Dedifferentiated amniotic fluid mesenchymal stem cell (primary cell): ENCODE measurements around the gene GNAO1.

Experiments
- DNase-seq: peaks from one replicate; pipeline ENCODE4 v3.0.0-alpha.2; 2016; ENCODE audit errors: extremely low spot score

GNAO1 gene

DNA sequence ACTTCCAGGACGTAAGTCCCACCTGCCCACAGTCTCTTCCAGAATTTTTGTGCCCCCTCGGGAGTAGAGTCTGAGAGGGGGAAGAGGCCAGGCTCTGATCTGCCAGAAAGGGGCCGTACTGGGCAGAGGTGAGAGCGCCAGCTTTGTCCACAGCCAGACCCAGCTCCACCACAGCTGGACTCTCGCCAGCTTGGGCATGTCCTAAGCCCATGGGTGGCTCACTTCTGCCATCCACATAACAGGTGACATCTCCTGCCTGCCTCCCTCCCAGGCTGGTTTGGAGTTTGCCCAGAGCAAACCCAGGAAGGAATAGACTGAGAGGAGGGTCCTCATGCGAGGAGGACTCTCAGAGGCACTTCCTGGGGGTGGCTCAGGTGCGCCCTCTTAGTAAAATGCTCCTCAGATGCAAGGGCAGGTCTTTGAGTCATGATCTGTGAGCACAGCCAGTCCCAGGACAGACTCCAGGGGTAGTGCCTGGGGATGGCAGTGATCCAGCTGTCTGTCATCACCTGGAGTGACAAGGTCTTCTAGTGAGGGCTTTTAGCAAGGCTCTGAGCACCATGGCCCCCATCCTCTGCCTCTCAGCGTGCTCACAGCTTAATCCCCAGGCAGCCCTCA, 144.9 kb downstream of the GNAO1 start:
- no peak for DNase-seq

DNA sequence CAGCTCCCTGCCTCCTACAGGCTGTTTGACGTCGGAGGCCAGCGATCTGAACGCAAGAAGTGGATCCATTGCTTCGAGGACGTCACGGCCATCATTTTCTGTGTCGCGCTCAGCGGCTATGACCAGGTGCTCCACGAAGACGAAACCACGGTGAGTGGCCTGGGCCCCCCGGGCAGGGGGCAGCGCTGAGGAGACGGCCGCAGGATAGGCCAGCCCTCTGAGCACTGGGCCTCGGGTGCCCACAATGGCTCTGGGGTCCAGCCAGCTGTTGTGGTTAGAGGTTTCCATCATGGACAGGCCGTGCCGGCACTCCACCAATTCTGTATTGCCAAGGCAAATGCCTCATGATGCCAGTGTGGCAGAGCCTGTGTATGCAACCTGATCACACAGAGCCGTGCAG, 145.4 kb downstream of the GNAO1 start:
- no peak for DNase-seq

DNA sequence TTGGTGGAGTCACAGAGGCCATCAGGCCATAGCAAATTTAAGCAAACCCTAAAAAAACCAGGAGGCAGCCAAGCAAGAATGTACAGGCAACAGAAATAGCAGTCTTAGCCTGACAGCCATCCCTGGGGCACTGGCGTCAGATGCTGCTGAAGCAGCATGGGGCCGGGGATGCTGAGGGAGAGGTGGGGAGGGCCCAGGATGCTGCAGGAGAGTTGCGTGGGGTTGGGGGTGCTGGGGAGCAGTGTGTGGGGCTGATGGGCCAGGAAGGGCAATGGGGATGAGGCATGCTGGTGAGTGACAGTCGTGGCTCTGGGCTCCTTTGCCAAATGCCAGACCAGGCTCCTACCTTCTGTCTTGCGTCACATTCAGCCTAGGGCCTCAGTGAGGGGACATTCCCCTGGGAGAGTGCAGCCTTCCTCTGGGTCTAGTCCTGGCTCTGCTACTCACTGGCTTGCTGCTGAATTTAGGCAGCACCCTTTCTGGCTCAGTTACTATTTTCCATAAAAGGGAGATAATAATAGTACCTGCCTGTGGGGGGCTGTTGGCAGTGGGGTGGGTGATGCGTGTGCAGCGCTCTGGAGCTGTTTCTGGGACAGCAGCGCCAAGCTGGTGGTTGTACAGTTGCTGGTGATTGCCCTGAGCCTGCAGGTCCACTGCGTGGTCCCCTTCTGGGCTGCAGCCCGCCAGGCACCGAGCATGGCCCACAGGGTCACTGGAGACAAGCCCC, 146.0 kb downstream of the GNAO1 start:
- DNase-seq = no peak

DNA sequence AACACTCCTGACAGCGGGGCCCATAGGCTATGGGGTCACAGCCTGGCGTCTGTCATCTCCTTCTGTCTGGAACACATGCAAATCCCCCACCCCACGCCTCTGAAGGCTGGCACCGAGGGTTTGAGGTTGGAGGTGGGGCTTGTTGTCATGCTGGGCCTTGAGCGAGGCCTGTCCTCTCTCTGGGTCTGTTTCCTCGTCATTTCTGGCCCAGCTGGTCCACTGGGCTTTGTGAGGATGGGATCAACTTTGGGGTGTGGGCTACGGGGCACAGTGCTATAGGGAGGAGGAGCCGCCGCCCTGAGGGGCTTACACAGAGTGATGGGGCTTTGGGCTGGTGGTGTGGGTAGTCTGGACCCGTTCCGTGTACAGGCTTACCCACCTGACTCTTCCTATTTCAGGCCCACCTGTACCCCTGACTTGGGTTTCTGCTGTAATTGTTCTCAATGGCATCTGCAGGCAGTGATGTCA, 146.6 kb downstream of the GNAO1 start:
- no peak for DNase-seq

DNA sequence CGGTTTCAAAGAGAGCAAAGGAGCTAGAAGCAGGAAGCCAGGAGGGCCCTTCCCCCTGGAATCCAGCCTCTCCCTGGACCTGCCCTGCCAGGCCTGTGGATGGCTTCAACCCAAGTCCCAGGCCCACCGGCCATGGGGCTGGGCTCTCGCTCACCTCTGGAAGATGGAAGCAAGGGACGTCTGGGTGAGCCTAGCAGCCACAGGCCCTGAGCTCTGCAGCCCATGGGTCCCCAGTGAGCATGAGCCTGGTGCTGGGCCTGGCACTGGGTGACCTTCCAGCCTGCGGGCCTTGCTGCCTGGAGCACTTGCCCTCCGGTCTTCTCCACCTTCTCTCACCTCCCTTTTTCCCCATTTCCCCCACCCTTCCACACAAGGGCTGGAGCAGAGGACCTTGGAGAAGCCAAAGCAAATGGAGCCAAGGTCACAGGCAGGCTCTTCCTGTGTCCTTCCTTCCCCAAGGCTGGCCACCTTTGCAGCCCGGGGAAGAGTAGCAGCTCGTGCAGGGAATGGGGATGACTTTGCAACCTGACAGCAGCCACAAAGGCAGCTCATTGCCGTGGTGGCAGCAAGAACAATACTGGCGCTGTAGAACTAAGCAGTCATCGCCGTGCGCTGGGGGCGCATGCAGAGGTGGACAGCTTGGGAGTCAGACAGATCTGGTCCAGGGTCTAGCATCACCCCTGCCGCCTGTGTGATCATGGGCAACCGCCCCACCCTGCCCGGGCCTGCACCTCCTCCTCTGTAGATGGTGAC, 147.5 kb downstream of the GNAO1 start:
- no peak for DNase-seq

DNA sequence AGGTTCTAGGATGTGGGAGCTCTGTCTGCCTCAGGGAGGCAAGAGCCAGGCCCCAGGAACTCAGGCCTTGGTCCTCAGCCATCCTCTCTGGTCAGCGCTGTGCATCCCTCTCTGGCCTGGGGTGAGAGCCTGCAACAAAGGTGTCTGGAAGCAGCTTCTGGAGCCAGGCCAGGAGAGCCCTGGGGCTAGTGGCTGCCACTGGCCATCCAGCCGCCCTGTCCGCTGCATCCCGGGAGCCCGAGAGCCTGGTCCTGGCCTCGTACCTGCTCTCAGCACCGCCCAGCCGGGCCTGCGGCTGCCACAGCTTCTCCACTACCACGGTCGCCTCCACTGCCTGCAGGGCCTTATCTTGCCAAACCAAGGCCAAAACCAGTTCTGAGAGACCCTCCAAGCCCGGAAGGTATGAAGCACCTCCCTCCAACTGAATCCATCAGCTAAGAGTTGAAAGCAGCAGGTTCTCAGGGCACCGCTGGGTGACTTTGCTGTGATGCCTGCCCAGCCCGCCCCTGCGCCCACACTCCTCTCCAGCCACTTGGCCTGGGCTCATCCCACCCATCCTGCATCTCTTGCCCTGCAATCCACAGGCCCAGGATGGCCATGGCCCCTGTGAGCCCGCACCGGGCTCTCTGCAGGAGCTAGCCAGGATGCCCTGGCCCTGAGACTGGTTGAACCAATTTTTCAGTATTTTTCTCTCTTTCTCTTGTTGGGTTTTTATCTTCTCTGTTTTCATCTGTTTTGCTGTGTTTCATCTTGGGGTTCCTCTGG, 148.3 kb downstream of the GNAO1 start:
- no peak for DNase-seq

DNA sequence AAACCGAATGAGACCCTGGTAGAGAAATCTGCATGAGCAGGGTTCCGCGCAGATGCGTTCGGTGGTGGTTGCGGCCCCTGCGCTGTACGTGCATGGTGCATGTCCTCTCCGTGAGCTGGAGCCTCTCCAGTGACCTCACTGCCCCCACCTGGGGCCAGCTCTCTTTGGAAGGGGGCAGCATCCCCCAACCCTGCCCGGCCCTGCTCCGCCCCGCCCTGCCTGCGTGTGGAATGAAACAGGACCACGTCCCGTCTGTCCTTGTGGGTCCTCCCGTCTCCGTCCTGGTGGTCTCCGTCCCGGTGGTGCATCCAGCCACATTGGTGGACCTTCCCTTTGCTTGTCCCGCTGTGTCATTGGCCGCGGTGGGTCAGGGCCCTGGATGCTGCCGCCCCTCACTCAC, 149.1 kb downstream of the GNAO1 start:
- no peak for DNase-seq

DNA sequence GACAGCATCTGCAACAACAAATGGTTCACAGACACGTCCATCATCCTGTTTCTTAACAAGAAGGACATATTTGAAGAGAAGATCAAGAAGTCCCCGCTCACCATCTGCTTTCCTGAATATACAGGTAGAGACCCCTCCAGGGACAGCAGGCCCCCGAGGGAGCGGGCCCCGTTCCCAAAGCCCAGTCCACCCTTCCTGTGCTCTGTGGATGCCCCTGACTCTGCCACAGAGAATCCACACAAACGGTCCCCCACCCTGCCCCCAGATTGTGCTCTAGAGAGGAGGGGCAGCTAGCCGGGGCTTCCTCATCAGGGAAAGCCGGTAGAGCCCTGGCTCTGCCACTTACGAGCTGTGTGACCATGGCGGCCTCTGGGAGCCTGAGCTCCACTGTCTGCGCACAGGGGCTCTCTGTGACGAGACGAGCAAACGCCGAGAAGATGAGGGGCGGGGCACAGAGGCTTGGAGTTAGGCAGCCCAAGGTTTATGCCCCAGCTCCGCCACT, 149.6 kb downstream of the GNAO1 start:
- DNase-seq = no peak

DNA sequence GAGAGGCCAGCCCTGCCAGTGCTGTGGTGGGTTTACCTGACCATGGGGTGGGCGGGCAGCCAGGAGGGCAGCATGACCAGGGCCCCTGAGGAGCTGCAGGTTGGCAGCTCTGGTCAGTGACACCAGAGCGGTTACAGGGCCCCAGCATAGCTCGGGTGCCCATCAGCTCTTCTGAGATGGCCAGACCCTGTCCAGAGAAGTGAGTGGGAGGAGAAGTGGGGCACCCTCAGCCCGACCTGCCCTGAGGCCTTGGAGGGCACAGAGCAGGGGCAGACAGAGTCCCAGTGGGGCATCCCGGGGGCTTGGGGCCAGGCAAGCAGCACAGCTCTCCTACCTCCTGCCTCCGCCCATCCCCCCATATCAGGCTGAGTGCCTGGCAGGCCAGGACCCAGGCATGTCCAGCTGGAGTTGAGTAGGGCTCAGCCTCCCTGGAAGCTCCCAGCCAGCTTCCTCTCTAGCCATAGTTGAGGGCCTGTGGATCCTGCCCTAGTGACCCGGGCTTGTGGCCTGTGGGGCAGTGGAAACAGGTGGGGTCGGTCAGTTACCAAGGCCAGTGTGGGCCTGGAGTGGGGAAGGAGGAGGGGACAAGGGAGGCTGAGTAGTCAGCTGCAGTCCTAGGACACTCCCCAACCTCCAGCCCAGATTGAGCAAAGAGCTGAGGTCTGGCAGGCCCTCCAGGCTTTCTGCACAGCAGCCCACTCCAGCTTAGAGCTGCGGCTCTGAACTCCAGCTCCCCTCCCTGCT, 150.5 kb downstream of the GNAO1 start:
- no peak for DNase-seq

DNA sequence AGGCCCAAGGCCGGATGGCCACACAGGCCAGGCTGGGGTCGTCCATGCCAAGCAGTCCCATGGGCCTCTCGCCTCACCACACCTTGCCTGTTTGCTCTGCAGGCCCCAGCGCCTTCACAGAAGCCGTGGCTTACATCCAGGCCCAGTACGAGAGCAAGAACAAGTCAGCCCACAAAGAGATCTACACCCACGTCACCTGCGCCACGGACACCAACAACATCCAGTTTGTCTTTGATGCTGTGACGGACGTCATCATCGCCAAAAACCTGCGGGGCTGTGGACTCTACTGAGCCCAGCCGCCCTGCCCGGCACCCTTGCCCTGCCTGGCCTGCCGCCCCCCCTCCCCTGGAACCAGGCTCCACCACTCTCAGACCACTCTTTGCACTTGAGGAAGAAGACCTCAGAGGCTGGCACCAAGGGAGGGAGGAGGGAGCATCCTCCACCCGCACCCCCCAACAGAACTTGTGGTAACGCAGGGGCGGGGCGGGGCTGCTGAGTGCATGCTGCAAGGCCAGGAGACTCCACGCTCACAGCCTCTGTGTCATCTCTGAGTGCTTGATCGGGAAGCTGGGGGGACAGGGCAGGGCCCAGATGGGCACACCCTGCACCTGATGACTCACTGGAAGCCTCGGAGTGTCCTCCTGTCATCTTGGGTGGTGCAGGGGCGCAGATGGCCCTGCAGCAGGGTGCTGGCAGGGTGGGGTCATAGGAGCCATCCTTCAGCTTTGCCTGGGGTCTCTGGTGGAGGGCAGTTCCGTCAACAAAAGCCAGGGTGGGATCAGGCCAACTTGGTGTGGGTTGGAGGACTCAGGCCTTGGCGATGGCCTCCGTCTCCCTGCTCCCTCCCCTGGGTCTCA, 152.6 kb downstream of the GNAO1 start:
- DNase-seq = no peak

DNA sequence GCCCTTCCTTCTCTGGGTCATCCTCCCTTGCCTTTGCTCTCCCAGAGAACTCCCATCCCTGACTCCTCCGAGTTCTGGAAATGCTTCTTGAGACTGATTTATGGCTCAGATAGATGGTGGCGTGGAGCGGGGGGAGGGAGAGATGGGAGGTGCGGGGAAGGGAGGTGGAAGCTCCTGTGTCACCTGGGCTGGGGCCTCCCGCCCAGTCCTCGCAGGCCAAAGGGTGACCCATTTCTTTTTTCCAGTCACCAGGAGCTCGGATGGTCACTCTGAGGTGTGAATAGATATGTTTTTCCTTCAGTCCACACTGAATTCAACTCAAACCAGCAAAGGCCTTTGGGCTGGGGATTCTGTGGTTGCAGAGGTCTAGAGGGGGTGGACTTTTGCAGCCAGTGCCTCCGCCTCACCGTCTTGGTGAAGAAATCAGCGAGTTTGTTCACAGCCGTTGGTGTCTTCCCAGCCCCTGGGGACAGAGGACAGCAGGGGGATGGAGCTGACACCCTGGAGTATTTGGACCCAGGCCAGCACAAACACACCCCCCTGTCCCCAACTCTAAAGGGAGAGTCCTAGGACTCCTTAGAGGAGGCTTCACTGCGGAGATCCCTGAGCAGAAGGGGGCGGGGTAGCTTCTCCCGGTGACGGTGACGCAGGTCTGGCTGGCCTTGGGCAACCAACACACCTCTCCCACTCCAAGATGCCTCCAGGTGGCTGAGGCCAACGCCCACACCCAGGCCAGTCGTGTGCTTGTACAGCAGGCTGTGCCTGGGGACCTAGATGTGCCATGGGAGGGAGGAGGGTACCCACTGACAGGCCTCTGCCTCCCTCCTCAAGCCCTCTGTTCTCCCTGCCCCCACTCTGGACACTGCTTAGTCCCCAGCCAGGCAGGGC, 153.5 kb downstream of the GNAO1 start:
- DNase-seq = no peak

DNA sequence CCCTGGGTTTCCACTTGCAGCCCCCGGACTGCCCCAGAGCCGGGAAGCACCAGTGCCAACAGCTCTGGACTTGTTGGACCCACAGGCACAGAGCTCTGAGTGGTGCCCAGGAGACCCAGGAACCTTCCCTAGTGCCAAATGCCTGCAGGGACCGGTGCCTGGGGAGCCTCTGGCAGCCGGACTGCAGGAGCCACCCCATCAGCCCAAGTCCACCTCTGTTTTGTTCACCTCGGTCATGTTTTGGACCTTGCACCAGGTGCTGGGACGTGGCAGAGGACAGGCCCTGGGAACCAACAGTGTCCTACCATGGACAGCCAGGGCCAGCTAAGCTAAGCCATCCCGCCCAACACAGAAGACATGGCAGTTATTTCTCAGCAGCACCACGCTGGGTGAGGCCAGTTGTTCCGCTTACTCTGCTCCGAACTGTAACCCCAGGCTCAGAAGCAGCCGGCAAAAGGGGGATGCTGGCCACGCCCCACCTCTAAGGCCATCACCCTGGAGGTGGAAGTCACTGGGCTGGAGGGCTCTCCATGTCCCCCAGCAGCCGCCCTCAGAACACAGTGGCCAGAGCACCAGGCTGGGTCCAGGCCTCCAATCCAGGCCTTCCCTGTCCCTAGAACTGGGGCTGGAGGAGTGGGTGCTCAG, 154.2 kb downstream of the GNAO1 start:
- DNase-seq = no peak

DNA sequence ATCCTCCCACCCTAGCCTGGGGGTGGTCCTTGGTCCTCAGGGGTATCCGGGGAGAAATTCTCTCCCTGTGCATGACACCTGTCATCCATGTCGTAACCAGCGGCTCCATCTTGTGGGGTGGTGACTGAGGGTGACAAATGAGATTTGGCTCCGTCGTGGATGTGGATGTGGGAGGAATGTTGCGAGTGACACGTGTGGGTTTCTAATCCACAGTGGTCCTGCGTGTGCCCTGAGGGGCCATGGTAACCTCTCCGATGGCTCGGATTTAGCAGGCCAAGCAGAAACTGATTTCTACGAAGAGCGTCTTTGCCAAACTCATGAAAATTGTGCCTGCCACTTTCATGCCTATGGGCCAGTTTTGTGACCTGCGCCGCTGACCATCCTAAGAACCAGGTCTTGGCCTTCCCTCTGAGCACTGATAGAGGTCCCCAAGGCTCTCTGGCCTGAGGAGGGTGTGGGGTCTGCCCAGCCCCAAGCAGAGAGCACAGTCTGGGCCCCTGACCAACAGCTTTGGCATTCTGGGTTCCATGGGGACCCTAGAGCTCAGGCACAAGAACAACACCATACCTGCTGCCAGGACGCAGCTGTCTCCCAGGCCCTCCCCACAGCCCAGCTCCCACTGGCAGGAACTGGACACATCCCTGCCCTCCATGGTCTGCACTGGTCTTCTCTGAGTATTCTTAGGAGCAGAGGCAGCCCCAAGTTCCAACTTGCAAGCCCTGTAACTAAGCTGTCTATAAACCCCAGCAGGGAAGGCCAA, 155.0 kb downstream of the GNAO1 start:
- no peak for DNase-seq

DNA sequence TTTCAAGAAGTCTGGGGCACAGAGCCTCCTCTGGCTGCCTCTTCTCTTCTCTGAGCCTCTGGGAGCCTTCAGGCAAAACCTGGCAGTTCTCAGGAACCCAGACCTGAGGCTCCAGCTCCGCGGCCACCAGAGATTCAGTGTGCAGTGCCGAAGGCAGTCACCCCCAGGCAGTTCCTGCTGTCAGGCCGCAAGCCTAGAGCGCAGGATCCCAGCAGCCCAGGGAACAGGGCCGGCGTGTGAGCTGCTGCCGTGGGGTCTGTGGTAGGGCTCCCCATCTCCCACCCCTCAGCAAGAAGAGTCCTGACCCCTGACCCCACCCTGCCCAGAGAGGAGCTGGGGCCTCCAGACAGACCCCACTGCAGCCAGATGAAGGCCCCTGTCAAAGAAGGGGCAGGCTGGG, 155.9 kb downstream of the GNAO1 start:
- no peak for DNase-seq

DNA sequence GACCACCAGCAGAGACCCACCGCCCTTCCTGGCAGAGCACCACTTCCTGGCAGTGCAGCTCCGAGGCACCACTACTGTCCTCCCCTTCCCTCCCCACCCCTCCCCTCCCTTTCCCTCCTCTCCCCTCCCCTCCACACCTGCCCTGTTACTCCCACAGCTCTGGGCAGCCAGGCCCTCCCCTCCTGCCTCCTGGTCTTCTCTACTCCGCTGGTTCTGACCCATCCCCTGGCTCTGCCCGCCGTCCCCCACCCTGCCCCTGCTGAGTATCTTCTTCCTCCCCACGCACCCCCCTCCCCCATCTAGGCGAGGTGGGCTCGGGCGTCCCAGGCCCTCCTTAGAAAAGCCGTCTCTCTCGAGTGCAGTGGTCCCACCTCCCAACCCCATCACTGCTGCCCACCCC, 156.4 kb downstream of the GNAO1 start:
- DNase-seq = no peak

DNA sequence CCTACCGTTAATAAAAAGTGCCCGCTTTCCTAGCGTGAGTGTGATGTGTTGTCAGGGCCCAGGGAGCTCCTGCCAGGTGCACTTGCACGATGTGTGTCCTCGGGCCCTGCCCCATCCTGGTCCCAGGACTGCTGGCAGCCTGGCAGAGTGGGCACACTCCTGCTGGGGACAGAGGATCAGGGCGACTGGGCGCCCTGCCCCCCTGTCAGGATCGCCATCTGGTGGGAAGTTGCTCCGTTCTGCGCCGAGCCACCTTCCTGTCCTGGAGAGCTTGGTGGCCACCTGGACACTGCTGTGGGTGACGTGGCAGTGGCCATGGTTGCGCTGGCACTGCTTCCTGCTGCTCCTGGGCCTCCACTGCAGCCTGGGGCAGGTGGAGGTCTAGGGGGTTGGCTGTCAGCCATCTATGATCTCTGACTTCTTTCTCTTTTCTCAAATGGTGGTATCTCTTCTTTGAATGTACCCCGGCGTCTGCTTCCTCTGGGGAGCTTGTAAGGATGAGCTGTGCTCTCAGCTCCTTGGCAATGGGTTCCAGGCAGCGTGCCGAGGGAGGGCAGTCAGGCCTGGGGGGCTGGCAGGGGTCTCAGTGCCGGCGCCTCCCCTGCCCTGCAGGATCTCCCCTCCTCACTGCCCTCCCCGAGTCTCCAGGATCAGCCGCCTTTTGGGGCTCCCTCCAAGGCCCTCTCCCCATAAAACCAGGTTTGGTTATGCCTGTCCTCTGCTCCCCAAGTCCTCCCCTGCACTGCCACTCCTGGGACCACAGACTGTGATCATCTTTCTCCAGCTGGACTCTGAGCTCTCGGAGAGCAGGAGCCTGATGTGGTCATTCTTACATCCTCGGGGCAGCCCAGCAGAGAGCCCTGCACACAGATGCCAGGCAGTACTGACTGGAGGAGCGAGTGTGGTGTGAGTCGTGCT, 157.1 kb downstream of the GNAO1 start:
- DNase-seq = no peak

DNA sequence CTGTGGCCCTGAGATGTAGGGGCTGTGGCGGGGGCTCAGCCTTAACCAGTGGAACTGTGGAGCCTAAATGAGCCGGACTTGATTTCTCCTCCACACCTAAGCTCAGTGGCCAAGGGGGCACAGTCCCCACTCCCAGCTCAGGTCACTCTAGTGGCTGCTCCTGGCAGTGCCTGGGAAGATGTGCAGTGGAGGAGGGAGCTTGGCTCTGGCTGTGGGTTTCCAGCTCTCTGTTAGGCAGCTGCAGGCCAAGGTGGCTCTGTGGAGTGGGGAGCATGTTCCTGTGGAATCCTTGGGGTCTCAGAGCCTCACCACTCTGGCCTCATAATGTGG, 157.8 kb downstream of the GNAO1 start:
- no peak for DNase-seq
